ENCODE data around the gene HSF2.

DNA sequence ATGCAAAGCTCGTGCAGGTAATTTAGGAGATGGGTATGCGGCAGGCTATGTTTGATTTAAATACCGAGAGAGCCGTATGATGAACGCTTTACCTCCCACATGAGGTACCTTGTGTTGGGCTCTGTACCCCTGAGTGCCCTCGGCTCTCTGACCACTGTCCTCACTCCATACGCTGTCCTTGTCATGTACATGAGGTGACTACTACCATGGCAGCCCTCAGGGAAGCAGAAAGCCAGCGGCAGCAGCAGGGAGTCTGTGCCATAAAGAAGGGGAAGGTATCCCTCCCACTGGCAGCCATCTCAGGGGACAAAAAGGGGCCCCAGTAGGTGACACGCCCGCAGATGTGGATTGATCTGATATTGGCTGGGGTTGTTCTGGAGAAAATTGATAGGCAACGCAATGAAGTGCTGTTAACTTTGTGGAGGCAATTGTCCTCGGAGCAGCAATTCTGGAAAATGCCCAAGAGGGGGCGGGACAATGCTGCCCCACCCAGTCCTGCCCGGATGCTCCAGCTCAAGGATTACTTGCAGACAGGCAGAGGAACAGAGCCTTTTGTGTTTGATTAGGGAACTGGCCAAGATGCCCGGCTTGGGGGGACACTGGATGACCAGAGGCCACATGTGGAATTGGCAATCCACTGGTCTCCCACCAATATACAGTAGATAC is 38.0 kb upstream of the HSF2 start:
- TF ChIP-seq EP300 (IDR thresholded peaks at IDR 0.05; ENCODE audit: low read depth) = no peak
- TF ChIP-seq POLR2A (IDR thresholded peaks at IDR 0.05) = no peak

Measured in transverse colon (tissue), 1 donor.